H9 (cell line): ENCODE measurements around the gene NFKB1. TPM values are rescaled to one million over a fixed set of nuclear protein-coding genes. Genes with fewer than 3 reads are reported as not detected.

Experiments
- DNase-seq: peaks from one replicate; pipeline ENCODE4 v3.0.0-alpha.2; 2017
- H2AFZ ChIP-seq: one replicate; pipeline ENCODE4 v1.6.1; 2013; ENCODE audit warnings: mild to moderate bottlenecking, low read length, control low read depth, moderate library complexity
- H2AK5ac ChIP-seq: 2 replicates; pipeline ENCODE4 v1.6.1; 2013; ENCODE audit warnings: low read length, control low read depth, mixed read lengths; ENCODE audit not compliant: insufficient read length
- H2BK120ac ChIP-seq: one replicate; pipeline ENCODE4 v1.6.1; 2013; ENCODE audit warnings: low read depth, mild to moderate bottlenecking, low read length, control low read depth, inconsistent platforms; ENCODE audit not compliant: poor library complexity, severe bottlenecking
- H2BK12ac ChIP-seq: 2 replicates; pipeline ENCODE4 v1.6.1; 2013; ENCODE audit warnings: low read length, control low read depth, mixed read lengths, low read depth; ENCODE audit not compliant: insufficient read length
- H2BK15ac ChIP-seq: 2 replicates; pipeline ENCODE4 v1.6.1; 2013; ENCODE audit warnings: low read depth, low read length, control low read depth
- H2BK20ac ChIP-seq: one replicate; pipeline ENCODE4 v1.6.1; 2013; ENCODE audit warnings: low read depth, mild to moderate bottlenecking, low read length, control low read depth, inconsistent platforms; ENCODE audit not compliant: poor library complexity, severe bottlenecking
- H2BK5ac ChIP-seq: 2 replicates; pipeline ENCODE4 v1.6.1; 2013; ENCODE audit warnings: low read length, control low read depth, mixed read lengths; ENCODE audit not compliant: insufficient read length
- H3K14ac ChIP-seq: 2 replicates; pipeline ENCODE4 v1.6.1; 2013; ENCODE audit warnings: low read length, control low read depth; ENCODE audit not compliant: insufficient read depth
- H3K18ac ChIP-seq: 2 replicates; pipeline ENCODE4 v1.6.1; 2013; ENCODE audit warnings: low read depth, mild to moderate bottlenecking, mixed read lengths, low read length, control low read depth; ENCODE audit not compliant: insufficient read length
- H3K23ac ChIP-seq: 2 replicates; pipeline ENCODE4 v1.6.1; 2013; ENCODE audit warnings: low read length, control low read depth, mixed read lengths, low read depth; ENCODE audit not compliant: insufficient read length
- H3K23me2 ChIP-seq: 2 replicates; pipeline ENCODE4 v1.6.1; 2013; ENCODE audit warnings: low read depth, mild to moderate bottlenecking, mixed read lengths, low read length, control low read depth; ENCODE audit not compliant: insufficient read length, poor library complexity, severe bottlenecking
- H3K27ac ChIP-seq: 2 replicates; pipeline ENCODE4 v1.5.1; 2013; ENCODE audit warnings: low read length, control low read depth, mixed read lengths, low read depth; ENCODE audit not compliant: insufficient read length
- H3K27me3 ChIP-seq: 2 replicates; pipeline ENCODE4 v1.6.1; 2013; ENCODE audit warnings: low read length, control low read depth, inconsistent platforms; ENCODE audit not compliant: insufficient read depth
- H3K4ac ChIP-seq: 2 replicates; pipeline ENCODE4 v1.6.1; 2013; ENCODE audit warnings: low read depth, mild to moderate bottlenecking, control low read depth, inconsistent platforms, low read length, moderate library complexity
- H3K4me1 ChIP-seq: 2 replicates; pipeline ENCODE4 v1.6.1; 2013; ENCODE audit warnings: low read length, control low read depth, inconsistent platforms; ENCODE audit not compliant: insufficient read depth
- H3K4me2 ChIP-seq: 2 replicates; pipeline ENCODE4 v1.6.1; 2013; ENCODE audit warnings: low read length, control low read depth, mixed read lengths; ENCODE audit not compliant: insufficient read length, insufficient read depth
- H3K56ac ChIP-seq: 2 replicates; pipeline ENCODE4 v1.6.1; 2013; ENCODE audit warnings: low read depth, mild to moderate bottlenecking, mixed read lengths, low read length, control low read depth; ENCODE audit not compliant: insufficient read length
- H3K79me1 ChIP-seq: 2 replicates; pipeline ENCODE4 v1.6.1; 2013; ENCODE audit warnings: low read depth, mild to moderate bottlenecking, moderate library complexity, low read length, control low read depth, inconsistent platforms; ENCODE audit not compliant: insufficient read depth, poor library complexity, severe bottlenecking
- H3K79me2 ChIP-seq: 2 replicates; pipeline ENCODE4 v1.6.1; 2013; ENCODE audit warnings: low read length, control low read depth, inconsistent platforms; ENCODE audit not compliant: insufficient read depth
- H3K9ac ChIP-seq: 2 replicates; pipeline ENCODE4 v1.6.1; 2013; ENCODE audit warnings: low read length, control low read depth, mixed read lengths; ENCODE audit not compliant: insufficient read length; ENCODE audit errors: extremely low read depth
- H3K9me3 ChIP-seq: one replicate; pipeline ENCODE4 v1.6.1; 2013; ENCODE audit warnings: low read depth, low read length, inconsistent platforms; ENCODE audit not compliant: control insufficient read depth
- H3T11ph ChIP-seq: one replicate; pipeline ENCODE4 v1.6.1; 2013; ENCODE audit warnings: mild to moderate bottlenecking, low read length, control low read depth, inconsistent platforms
- H4K20me1 ChIP-seq: one replicate; pipeline ENCODE4 v1.6.1; 2013; ENCODE audit not compliant: control insufficient read depth, insufficient read length, insufficient read depth
- H4K5ac ChIP-seq: 2 replicates; pipeline ENCODE4 v1.6.1; 2013; ENCODE audit warnings: low read depth, mild to moderate bottlenecking, mixed read lengths, low read length, control low read depth; ENCODE audit not compliant: insufficient read length
- H4K8ac ChIP-seq: replicated peaks from 2 replicates; pipeline ENCODE4 v1.6.1; 2013; ENCODE audit warnings: low read length, control low read depth, mixed read lengths, low read depth; ENCODE audit not compliant: insufficient read length
- H4K91ac ChIP-seq: 2 replicates; pipeline ENCODE4 v1.6.1; 2013; ENCODE audit warnings: low read depth, mild to moderate bottlenecking, moderate library complexity, mixed read lengths, low read length, control low read depth; ENCODE audit not compliant: insufficient read length
- H3K27ac Mint-ChIP-seq, 3 experiments: 2 replicates in 2 of 3; 3 replicates in 1 of 3; pipeline ENCODE4 v1.8.0; 2020 to 2021; ENCODE audit warnings: mixed read lengths in 3 of 3, mild to moderate bottlenecking in 1 of 3, moderate library complexity in 1 of 3
- H3K27me3 Mint-ChIP-seq: 2 replicates; pipeline ENCODE4 v1.8.0; 2021; ENCODE audit warnings: low read depth, mild to moderate bottlenecking, moderate library complexity, mixed read lengths
- H3K36me3 Mint-ChIP-seq, 3 experiments: 2 replicates in 2 of 3; 3 replicates in 1 of 3; pipeline ENCODE4 v1.8.0; 2020 to 2021; ENCODE audit warnings: low read depth in 3 of 3, mixed read lengths in 3 of 3; ENCODE audit not compliant: insufficient read depth in 1 of 3
- H3K4me1 Mint-ChIP-seq, 2 experiments: 2 replicates each; pipeline ENCODE4 v1.8.0; 2020; ENCODE audit warnings: mixed read lengths in 2 of 2
- H3K4me3 Mint-ChIP-seq, 2 experiments: 2 replicates in 1 of 2; 3 replicates in 1 of 2; pipeline ENCODE4 v1.8.0; 2020 to 2021; ENCODE audit warnings: mild to moderate bottlenecking in 2 of 2, mixed read lengths in 2 of 2, moderate library complexity in 1 of 2
- H3K9me3 Mint-ChIP-seq, 2 experiments: 2 replicates in 1 of 2; 3 replicates in 1 of 2; pipeline ENCODE4 v1.8.0; 2020; ENCODE audit warnings: mild to moderate bottlenecking in 2 of 2, mixed read lengths in 2 of 2, moderate library complexity in 1 of 2
- WGBS: extraction: QIAGEN DNeasy Blood & Tissue Kit; methylation state at CpG from one replicate; pipeline ENCODE4 v1.1.7; 2013; ENCODE audit warnings: missing lambda C conversion rate, low lambda C conversion rate, mixed read lengths; ENCODE audit not compliant: insufficient read length; ENCODE audit errors: extremely low coverage; 5-methylcytosine and 5-hydroxymethylcytosine counted together
- total RNA-seq: library from RNA; stranded (reverse); gene quantifications from 2 replicates; pipeline ENCODE4 v1.2.1, GENCODE V29; 2021
- TF ChIP-seq, protein P1 (sequence below): fragments of 200-600 bp; sonication (generic); conservative IDR thresholded peaks from 3 replicates; pipeline ENCODE4 v1.8.0; 2021; ENCODE audit warnings: antibody characterized with exemption, mild to moderate bottlenecking

The NFKB1 gene
- total RNA-seq, 1 experiment from 2014 or later = 5.7 TPM

DNA sequence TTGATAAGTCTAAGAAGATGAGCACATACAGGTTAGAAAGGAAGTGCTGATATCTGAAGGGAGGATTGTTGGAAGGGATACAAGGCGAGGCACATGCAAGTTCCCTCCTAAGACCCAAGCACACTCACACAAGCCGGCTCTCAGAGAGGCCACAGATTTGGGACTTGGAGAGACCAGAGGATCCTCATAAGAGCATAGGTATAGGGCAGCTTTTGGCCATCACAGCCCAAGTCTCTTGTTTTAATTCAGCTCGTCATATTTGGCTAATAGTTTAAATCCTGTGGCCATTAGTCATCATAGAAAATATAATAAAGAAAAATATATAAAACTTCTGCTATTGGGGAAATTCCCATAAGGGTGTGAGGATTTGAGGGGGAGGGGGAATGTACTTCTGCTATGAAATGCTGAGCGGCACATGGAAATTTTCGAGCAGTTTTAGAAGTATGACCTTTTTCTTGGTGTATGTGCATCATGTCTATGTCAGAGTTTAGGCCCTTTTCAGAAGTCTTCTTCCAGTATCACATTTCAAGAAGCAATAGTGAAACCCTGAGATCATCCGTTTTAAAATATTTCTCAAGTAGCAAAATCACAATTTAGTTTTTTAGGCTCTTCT is 97.7 kb downstream of the NFKB1 start:
- TF ChIP-seq, protein P1, sequence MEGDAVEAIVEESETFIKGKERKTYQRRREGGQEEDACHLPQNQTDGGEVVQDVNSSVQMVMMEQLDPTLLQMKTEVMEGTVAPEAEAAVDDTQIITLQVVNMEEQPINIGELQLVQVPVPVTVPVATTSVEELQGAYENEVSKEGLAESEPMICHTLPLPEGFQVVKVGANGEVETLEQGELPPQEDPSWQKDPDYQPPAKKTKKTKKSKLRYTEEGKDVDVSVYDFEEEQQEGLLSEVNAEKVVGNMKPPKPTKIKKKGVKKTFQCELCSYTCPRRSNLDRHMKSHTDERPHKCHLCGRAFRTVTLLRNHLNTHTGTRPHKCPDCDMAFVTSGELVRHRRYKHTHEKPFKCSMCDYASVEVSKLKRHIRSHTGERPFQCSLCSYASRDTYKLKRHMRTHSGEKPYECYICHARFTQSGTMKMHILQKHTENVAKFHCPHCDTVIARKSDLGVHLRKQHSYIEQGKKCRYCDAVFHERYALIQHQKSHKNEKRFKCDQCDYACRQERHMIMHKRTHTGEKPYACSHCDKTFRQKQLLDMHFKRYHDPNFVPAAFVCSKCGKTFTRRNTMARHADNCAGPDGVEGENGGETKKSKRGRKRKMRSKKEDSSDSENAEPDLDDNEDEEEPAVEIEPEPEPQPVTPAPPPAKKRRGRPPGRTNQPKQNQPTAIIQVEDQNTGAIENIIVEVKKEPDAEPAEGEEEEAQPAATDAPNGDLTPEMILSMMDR = no peak
- Histone ChIP-seq H3K79me1 (no peaks in the 10 kb centered on the region), H4K8ac (no peak overlapping the region), H2BK5ac (no peak overlapping the region), H3K27me3 (no peaks in the 10 kb centered on the region), H2BK15ac (no peak overlapping the region), H4K91ac (no peak overlapping the region), H3K27ac (no peak overlapping the region), H2AK5ac (no peak overlapping the region), H2AFZ (no peak overlapping the region), H3K14ac (no peak overlapping the region), H3K9me3 (no peaks in the 10 kb centered on the region), H3K4ac (no peak overlapping the region), H3K18ac (no peak overlapping the region), H4K5ac (no peak overlapping the region), H3K79me2 (no peaks in the 10 kb centered on the region), H3K4me2 (no peak overlapping the region), H3K56ac (no peak overlapping the region), H3K9ac (no peak overlapping the region), H2BK20ac (no peak overlapping the region), H4K20me1 (no peaks in the 10 kb centered on the region), H2BK12ac (no peak overlapping the region), H2BK120ac (no peak overlapping the region), H3K23ac (no peak overlapping the region), H3K23me2 (no peaks in the 10 kb centered on the region), H3T11ph (no peak overlapping the region), H3K4me1 (no peaks in the 10 kb centered on the region)
- no peak for DNase-seq
- no peaks in the 10 kb centered on the region for H3K27me3 Mint-ChIP-seq
- no peak overlapping the region; a peak in 3 of 7 replicates for H3K27ac Mint-ChIP-seq
- H3K36me3 Mint-ChIP-seq = peaks cover 0 to 3% (median 0%) of the 10 kb centered on the region in 3 experiments; a peak in 1 of 7 replicates
- peaks cover 0 to 7% of the 10 kb centered on the region in 2 experiments; a peak in 1 of 4 replicates for H3K4me1 Mint-ChIP-seq
- WGBS = no CpG with 5 or more reads among the region's 6 CpGs
- no peak overlapping the region for H3K4me3 Mint-ChIP-seq
- H3K9me3 Mint-ChIP-seq = no peaks in the 10 kb centered on the region
